ENCODE results near the gene CLTRN. TPM values are rescaled to one million over a fixed set of nuclear protein-coding genes. Genes with fewer than 3 reads are reported as not detected.
A peak's percentile ranks its signal among the peaks of the same experiment; 100 is the strongest.

CLTRN gene
- polyA plus RNA-seq, 1 of the 3 experiments (the other 2 are of a cell fraction) = 0.16 TPM

- no peak for TF ChIP-seq YY1 (IDR thresholded peaks at IDR 0.05; ENCODE audit: low read depth)
- no peak for TF ChIP-seq JUND (IDR thresholded peaks at IDR 0.05)
- TF ChIP-seq RCOR1 (IDR thresholded peaks at IDR 0.05; ENCODE audit: low read length) = no peak
- no peak for TF ChIP-seq RAD21 (IDR thresholded peaks at IDR 0.05; ENCODE audit: low read length)
- peak; percentile 54; the same call in 1 of the 2 replicates for TF ChIP-seq TAF1 (IDR thresholded peaks at IDR 0.05; ENCODE audit: borderline replicate concordance, low read depth, low read length)
- no peak for TF ChIP-seq RXRA (IDR thresholded peaks at IDR 0.05; ENCODE audit: borderline replicate concordance, low read depth)
- no peak for TF ChIP-seq EZH2phosphoT487 (IDR thresholded peaks at IDR 0.05; ENCODE audit: borderline replicate concordance, low read depth)
- TF ChIP-seq USF2 (IDR thresholded peaks at IDR 0.05; ENCODE audit: borderline replicate concordance, low read depth, low read length) = no peak
- TF ChIP-seq CHD2 (IDR thresholded peaks at IDR 0.05; ENCODE audit: low read length, partially characterized antibody) = no peak
- TF ChIP-seq PBX3 (IDR thresholded peaks at IDR 0.05) = no peak
- no peak for TF ChIP-seq FOSL2 (IDR thresholded peaks at IDR 0.05; ENCODE audit: borderline replicate concordance, low read depth)
- no peak for TF ChIP-seq MEF2A (IDR thresholded peaks at IDR 0.05; ENCODE audit: borderline replicate concordance, low read depth)
- TF ChIP-seq TEAD4 (IDR thresholded peaks at IDR 0.05; ENCODE audit: borderline replicate concordance, insufficient read depth) = no peak
- TF ChIP-seq FOXJ3 (CRISPR knock-in tag; IDR thresholded peaks at IDR 0.05) = no peak
These were observed 9.9 kb upstream of the CLTRN start (continued) for GRCh38 chrX:15674514-15674840.

GRCh38 chrX:15673970-15674369 lies 9.4 kb upstream of the CLTRN start:
- Histone ChIP-seq H3K27me3 (ENCODE audit: insufficient read depth) (no peaks in the 10 kb centered on the region), H3K36me3 (replicated peaks in 1 of 2; ENCODE audit: control insufficient read depth in 1 of 2, insufficient read depth in 2 of 2, low read length in 1 of 2) (peaks cover 0 to 1% of the 10 kb centered on the region in 2 experiments), H3K9me3 (no peaks in the 10 kb centered on the region), H3K27ac (ENCODE audit: low read depth in 2 of 2, low read length in 1 of 2) (peak overlapping the region; percentile 67 to 94; a peak in 3 of 4 replicates), H2AFZ (ENCODE audit: low read depth) (peak overlapping the region; percentile 97), H3F3A (replicated peaks; ENCODE audit: insufficient read depth) (no peaks in the 10 kb centered on the region), H3K4me3 (ENCODE audit: low read depth in 2 of 2, low read length in 1 of 2) (peak overlapping the region; percentile 81 to 86), H3K4me2 (peak overlapping the region; percentile 93), H4K20me1 (ENCODE audit: insufficient read depth) (peaks cover 14% of the 10 kb centered on the region; the same call in 1 of the 2 replicates), H3K79me2 (ENCODE audit: insufficient read depth) (peaks cover 34% of the 10 kb centered on the region), H3K9me2 (no peaks in the 10 kb centered on the region), H3K9ac (peak overlapping the region; percentile 94; the same call in 1 of the 2 replicates), H3K4me1 (ENCODE audit: control insufficient read depth in 1 of 2, insufficient read depth in 2 of 2, low read depth in 1 of 2, low read length in 1 of 2) (peaks cover 11 to 15% of the 10 kb centered on the region in 2 experiments; a peak in 3 of 4 replicates)
- no peak for DNase-seq
- CTCF ChIA-PET = no interaction called here
- POLR2A ChIA-PET = no interaction called here
- TF ChIP-seq CHD2 (IDR thresholded peaks at IDR 0.05; ENCODE audit: low read length, partially characterized antibody) = no peak
- no peak for TF ChIP-seq FOXJ3 (CRISPR knock-in tag; IDR thresholded peaks at IDR 0.05)
- no peak for TF ChIP-seq EP300 (IDR thresholded peaks at IDR 0.05; ENCODE audit: borderline replicate concordance in 1 of 2, low read depth in 1 of 2, low read length in 1 of 2)
- TF ChIP-seq SMC3 (IDR thresholded peaks at IDR 0.05; ENCODE audit: low read depth, low read length) = no peak
- TF ChIP-seq RAD21 (IDR thresholded peaks at IDR 0.05; ENCODE audit: low read length) = no peak
- no peak for TF ChIP-seq TEAD4 (IDR thresholded peaks at IDR 0.05; ENCODE audit: borderline replicate concordance, insufficient read depth)
- no peak for TF ChIP-seq SIN3A (IDR thresholded peaks at IDR 0.05; ENCODE audit: borderline replicate concordance, low read depth, low read length)
- no peak for TF ChIP-seq RXRA (IDR thresholded peaks at IDR 0.05; ENCODE audit: borderline replicate concordance, low read depth)
- no peak for TF ChIP-seq USF2 (IDR thresholded peaks at IDR 0.05; ENCODE audit: borderline replicate concordance, low read depth, low read length)
- TF ChIP-seq FOXM1 (IDR thresholded peaks at IDR 0.05; ENCODE audit: low read depth) = no peak
- 46% methylated on average over 3 of the region's 3 CpGs for WGBS (ENCODE audit: low lambda C conversion rate)
